Right lobe of liver (tissue), 6 donors: ENCODE results near the gene SKIDA1. TPM values are rescaled to one million over a fixed set of nuclear protein-coding genes. Genes with fewer than 3 reads are reported as not detected.

ENCODE experiments used
- ATAC-seq, 4 donors: fragments of 200-7000 bp; cut with Tn5 transposase; one replicate each; pipeline ENCODE4 v1.9.1; 2020; ENCODE audit warnings: mild to moderate bottlenecking in 4 of 4, moderate library complexity in 4 of 4
- DNase-seq, 3 donors: peaks; one replicate each; pipeline ENCODE4 v3.0.0-alpha.2; 2020
- H3K27ac ChIP-seq, 3 donors: fragments of 200-600 bp; one replicate each; pipeline ENCODE4 v1.8.0; 2022
- H3K27me3 ChIP-seq, 2 donors: fragments of 200-600 bp; one replicate each; pipeline ENCODE4 v1.8.0; 2022
- H3K36me3 ChIP-seq, 4 donors: fragments of 200-600 bp; sonication (generic) in 1 of 4; one replicate each; pipeline versions ENCODE4 v1.5.1 to v1.8.0; 2017 to 2022; ENCODE audit warnings: control low read depth in 1 of 4
- H3K4me1 ChIP-seq, 4 donors: fragments of 200-600 bp; sonication (generic) in 1 of 4; one replicate each; pipeline versions ENCODE4 v1.5.1 to v1.8.0; 2017 to 2022; ENCODE audit warnings: control low read depth in 1 of 4
- H3K4me3 ChIP-seq, 3 donors: fragments of 200-600 bp; one replicate each; pipeline ENCODE4 v1.8.0; 2022
- H3K9me3 ChIP-seq, 4 donors: fragments of 200-600 bp; sonication (generic) in 1 of 4; one replicate each; pipeline versions ENCODE4 v1.5.1 to v1.8.0; 2017 to 2022; ENCODE audit warnings: control low read depth in 1 of 4
- POLR2A ChIP-seq: fragments of 450-650 bp; IDR thresholded peaks from one replicate; pipeline ENCODE4 v1.6.1; 2017; ENCODE audit warnings: antibody characterized with exemption, mild to moderate bottlenecking
- WGBS: methylation state at CpG from one replicate; pipeline ENCODE4 v1.1.6; 2018; ENCODE audit warnings: low coverage, low lambda C conversion rate; ENCODE audit not compliant: insufficient coverage; ENCODE audit errors: missing lambda C conversion rate; 5-methylcytosine and 5-hydroxymethylcytosine counted together
- intact Hi-C, 2 donors: fragments of 100-400 bp; cut with DNase I; formaldehyde crosslinking; loops; one replicate each; pipeline versions ENCODE4 v1.11.2 to v1.14.1; 2022
- total RNA-seq, 6 experiments: library from RNA; depleted of rRNA in 2 of 6; stranded (reverse); fragments of >200 nt in 2 of 6; fragmentation: NEBNext Ultra II Directional in 3 of 6; extraction: Animal tissue kit (Norgen Biotek cat#: 25700) in 3 of 6; gene quantifications; one replicate each; pipeline versions ENCODE4 v1.1.0 to v1.2.4, GENCODE V29; 2016 to 2023
- TF ChIP-seq, protein P1 (sequence below), 4 donors: fragments of 200-600 bp in 3 of 4; fragments of 450-650 bp in 1 of 4; IDR thresholded peaks; one replicate each; pipeline versions ENCODE4 v1.5.1 to v1.8.0; 2016 to 2022; ENCODE audit warnings: antibody characterized with exemption in 4 of 4, mild to moderate bottlenecking in 2 of 4
- donor health status: DM: no; HTN: yes; CAD: no.
- donor health status: DM: no; HTN: no; CAD: no.
- donor health status: DM: no; HTN: no; CAD: no.
- donor health status: DM: no; HTN: yes; CAD: no.
- donor health status: DM: no; HTN: yes; CAD: no.

Gene SKIDA1
- total RNA-seq, 6 experiments from 2014 or later, result 0.31 to 3.9 (median 2.1) TPM

- ATAC-seq, result no peak
- WGBS, result 94% methylated on average over 4 of the region's 10 CpGs
Measured at GRCh38 chr10:21487416-21488180, 37.9 kb downstream of the SKIDA1 start.

DNA sequence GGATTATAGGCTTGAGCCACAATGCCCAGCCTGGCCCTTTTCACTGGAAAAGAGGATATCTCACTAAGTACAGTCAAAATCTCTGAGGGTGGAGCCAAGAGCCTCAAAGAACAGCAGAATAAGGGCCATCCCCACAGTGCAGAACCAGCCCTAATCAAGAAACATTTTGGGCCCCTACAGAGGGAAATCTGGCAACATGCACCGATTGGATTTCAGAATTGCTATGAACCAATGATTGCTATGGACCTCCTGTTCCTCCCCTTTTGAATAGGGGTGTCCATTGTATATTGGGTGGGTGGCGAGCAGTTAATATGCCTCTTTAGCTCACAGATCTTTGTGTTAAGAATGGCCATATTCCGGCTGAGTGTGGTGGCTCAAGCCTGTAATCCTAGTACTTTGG, 42.7 kb downstream of the SKIDA1 start:
- DNase-seq (peak in 1 of 3 donors; percentile 4), ATAC-seq (no peak)
- Histone ChIP-seq H3K27me3 (no peaks in the 10 kb centered on the region), H3K36me3 (no peaks in the 10 kb centered on the region), H3K9me3 (no peaks in the 10 kb centered on the region), H3K4me1 (no peaks in the 10 kb centered on the region), H3K4me3 (no peak overlapping the region), H3K27ac (no peak overlapping the region)
- 83% methylated on average over 2 of the region's 3 CpGs for WGBS
- intact Hi-C loops, result no loop called here
- TF ChIP-seq POLR2A, result no peak
- TF ChIP-seq, protein P1, sequence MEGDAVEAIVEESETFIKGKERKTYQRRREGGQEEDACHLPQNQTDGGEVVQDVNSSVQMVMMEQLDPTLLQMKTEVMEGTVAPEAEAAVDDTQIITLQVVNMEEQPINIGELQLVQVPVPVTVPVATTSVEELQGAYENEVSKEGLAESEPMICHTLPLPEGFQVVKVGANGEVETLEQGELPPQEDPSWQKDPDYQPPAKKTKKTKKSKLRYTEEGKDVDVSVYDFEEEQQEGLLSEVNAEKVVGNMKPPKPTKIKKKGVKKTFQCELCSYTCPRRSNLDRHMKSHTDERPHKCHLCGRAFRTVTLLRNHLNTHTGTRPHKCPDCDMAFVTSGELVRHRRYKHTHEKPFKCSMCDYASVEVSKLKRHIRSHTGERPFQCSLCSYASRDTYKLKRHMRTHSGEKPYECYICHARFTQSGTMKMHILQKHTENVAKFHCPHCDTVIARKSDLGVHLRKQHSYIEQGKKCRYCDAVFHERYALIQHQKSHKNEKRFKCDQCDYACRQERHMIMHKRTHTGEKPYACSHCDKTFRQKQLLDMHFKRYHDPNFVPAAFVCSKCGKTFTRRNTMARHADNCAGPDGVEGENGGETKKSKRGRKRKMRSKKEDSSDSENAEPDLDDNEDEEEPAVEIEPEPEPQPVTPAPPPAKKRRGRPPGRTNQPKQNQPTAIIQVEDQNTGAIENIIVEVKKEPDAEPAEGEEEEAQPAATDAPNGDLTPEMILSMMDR (IDR thresholded peaks at IDR 0.05), result no peak

More at GRCh38 chr10:21487416-21488180, 37.9 kb downstream of the SKIDA1 start:
- intact Hi-C loops, result no loop called here
- Histone ChIP-seq H3K36me3 (no peaks in the 10 kb centered on the region), H3K4me1 (no peaks in the 10 kb centered on the region), H3K4me3 (no peak overlapping the region), H3K27ac (no peak overlapping the region), H3K27me3 (no peaks in the 10 kb centered on the region), H3K9me3 (no peaks in the 10 kb centered on the region)
- DNase-seq, result peak in 1 of 3 donors; percentile 10
- TF ChIP-seq POLR2A, result no peak
- TF ChIP-seq, protein P1 (IDR thresholded peaks at IDR 0.05), result no peak

DNA sequence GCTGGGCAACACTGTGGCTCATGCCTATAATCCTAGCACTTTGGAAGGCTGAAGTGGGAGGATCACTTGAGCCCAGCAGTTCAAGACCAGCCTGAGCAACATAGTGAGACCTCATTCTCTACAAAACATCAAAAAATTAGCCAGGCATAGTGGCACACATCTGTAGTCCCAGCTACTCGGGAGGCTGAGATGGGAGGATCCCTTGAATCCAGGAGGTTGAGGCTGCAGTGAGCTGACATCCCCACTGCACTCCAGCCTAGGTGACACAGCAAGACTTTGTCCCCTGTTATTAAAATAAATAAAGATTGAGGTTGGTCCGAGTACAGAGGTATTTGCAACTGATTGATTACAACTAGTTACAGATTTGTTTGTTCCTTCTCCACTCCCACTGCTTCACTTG, 44.1 kb downstream of the SKIDA1 start:
- Histone ChIP-seq H3K9me3 (no peaks in the 10 kb centered on the region), H3K27ac (no peak overlapping the region), H3K27me3 (no peaks in the 10 kb centered on the region), H3K4me3 (no peak overlapping the region), H3K36me3 (no peaks in the 10 kb centered on the region), H3K4me1 (no peaks in the 10 kb centered on the region)
- no peak for TF ChIP-seq POLR2A
- TF ChIP-seq, protein P1 (IDR thresholded peaks at IDR 0.05), result no peak
- 58% methylated on average over 2 of the region's 2 CpGs for WGBS
- intact Hi-C loops, result no loop called here
- DNase-seq (no peak), ATAC-seq (no peak)

- DNase-seq (peak in 1 of 3 donors; percentile 1), ATAC-seq (peak; percentile 43 to 62 (median 49))
- H3K9me3 ChIP-seq, result no peaks in the 10 kb centered on the region
- no peaks in the 10 kb centered on the region for H3K4me1 ChIP-seq
- H3K36me3 ChIP-seq, result no peaks in the 10 kb centered on the region
- H3K4me3 ChIP-seq, result no peak overlapping the region
- H3K27me3 ChIP-seq, result no peaks in the 10 kb centered on the region
- intact Hi-C loops, result no loop called here
- no peak for TF ChIP-seq POLR2A
- TF ChIP-seq, protein P1 (IDR thresholded peaks at IDR 0.05), result no peak
- no peak overlapping the region for H3K27ac ChIP-seq
- WGBS, result 36% methylated on average over 6 of the region's 6 CpGs
Measured at GRCh38 chr10:21479570-21480315, 45.7 kb downstream of the SKIDA1 start.
